Smooth muscle cell (in vitro differentiated cells): ENCODE data around the gene CR2. TPM values are rescaled to one million over a fixed set of nuclear protein-coding genes. Genes with fewer than 3 reads are reported as not detected.

ENCODE experiments used
- DNase-seq: peaks from one replicate; lab custom pipeline; 2025; ENCODE audit not compliant: unreplicated experiment; lab: John Stamatoyannopoulos, UW
- H2AFZ ChIP-seq: fragments of 200-600 bp; sonication (generic); 2 replicates; pipeline ENCODE4 v1.6.0; 2016; ENCODE audit warnings: antibody characterized with exemption, low read depth, mild to moderate bottlenecking
- H3F3A ChIP-seq: fragments of 200-600 bp; sonication (generic); 2 replicates; pipeline ENCODE4 v1.6.0; 2017; ENCODE audit warnings: antibody characterized with exemption, low read depth
- H3K27ac ChIP-seq: fragments of 200-600 bp; sonication (generic); 2 replicates; pipeline ENCODE4 v1.5.1; 2016; ENCODE audit warnings: low read depth, mild to moderate bottlenecking
- H3K27me3 ChIP-seq: fragments of 200-600 bp; sonication (generic); 2 replicates; pipeline ENCODE4 v1.6.1; 2016; ENCODE audit warnings: low read depth, mild to moderate bottlenecking
- H3K36me3 ChIP-seq: fragments of 200-600 bp; sonication (generic); 2 replicates; pipeline ENCODE4 v1.5.1; 2016; ENCODE audit warnings: low read depth
- H3K4me1 ChIP-seq: fragments of 200-600 bp; sonication (generic); 2 replicates; pipeline ENCODE4 v1.5.1; 2016; ENCODE audit warnings: low read depth
- H3K4me2 ChIP-seq: fragments of 200-600 bp; sonication (generic); 2 replicates; pipeline ENCODE4 v1.6.0; 2016; ENCODE audit warnings: mild to moderate bottlenecking
- H3K4me3 ChIP-seq: fragments of 200-600 bp; sonication (generic); 2 replicates; pipeline ENCODE4 v1.5.1; 2016; ENCODE audit warnings: mild to moderate bottlenecking
- H3K79me2 ChIP-seq: fragments of 200-600 bp; sonication (generic); 2 replicates; pipeline ENCODE4 v1.6.0; 2016; ENCODE audit warnings: low read depth, mild to moderate bottlenecking
- H3K9ac ChIP-seq: fragments of 200-600 bp; sonication (generic); 2 replicates; pipeline ENCODE4 v1.6.0; 2016; ENCODE audit warnings: low read depth
- H3K9me3 ChIP-seq: fragments of 200-600 bp; sonication (generic); replicated peaks from 2 replicates; pipeline ENCODE4 v1.5.1; 2016; ENCODE audit warnings: low read depth
- H4K20me1 ChIP-seq: fragments of 200-600 bp; sonication (generic); 2 replicates; pipeline ENCODE4 v1.6.0; 2016; ENCODE audit warnings: low read depth
- CTCF ChIP-seq: fragments of 200-600 bp; sonication (generic); IDR thresholded peaks from 2 replicates; pipeline ENCODE4 v1.5.1; 2017; ENCODE audit warnings: borderline replicate concordance, mild to moderate bottlenecking, antibody characterized with exemption; ENCODE audit not compliant: insufficient read depth, poor library complexity, severe bottlenecking
- WGBS: methylation state at CpG from one replicate; pipeline ENCODE4 v1.1.7; 2016; ENCODE audit warnings: low lambda C conversion rate; 5-methylcytosine and 5-hydroxymethylcytosine counted together
- polyA plus RNA-seq: library from polyadenylated mRNA; unstranded; fragments of >200 nt; fragmentation: Nextera tagmentation; extraction: Ambion mirVana; gene quantifications from 2 replicates; pipeline ENCODE4 v1.2.1, GENCODE V29; 2016
- total RNA-seq: library from RNA; depleted of rRNA; stranded (reverse); fragments of >200 nt; gene quantifications from 2 replicates; pipeline ENCODE4 v1.2.3, GENCODE V29; 2014

CR2 gene
- total and polyA plus RNA-seq, 2 experiments from 2014 or later, result not detected

DNA sequence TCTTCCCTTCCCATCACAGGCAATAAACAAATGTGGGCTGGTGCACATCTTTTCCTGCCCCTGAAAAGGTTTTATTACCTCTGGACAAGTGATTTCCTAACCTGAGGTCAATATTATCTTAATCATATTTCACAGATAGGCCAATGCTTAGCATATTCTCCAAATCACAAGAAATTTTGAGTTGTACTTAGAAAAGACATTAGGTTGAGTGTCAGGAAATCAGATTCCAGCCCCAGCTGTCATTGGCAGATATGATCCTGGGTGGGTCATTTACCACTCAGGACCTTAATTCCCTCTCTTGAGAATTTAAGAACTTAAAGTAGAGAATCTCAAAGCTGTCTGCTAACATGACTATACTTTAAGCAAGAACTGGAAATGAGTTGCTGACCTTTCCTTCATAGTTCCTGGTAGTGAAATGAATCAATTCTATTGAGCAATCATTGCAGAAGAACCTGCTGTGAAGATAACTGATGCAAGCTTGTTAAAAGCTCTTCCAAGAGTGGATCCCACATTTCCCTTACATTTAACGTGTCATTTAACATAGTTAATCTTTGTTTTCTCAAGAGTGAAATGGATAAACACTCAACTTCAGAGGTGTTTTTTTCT, 46.4 kb upstream of the CR2 start:
- Histone ChIP-seq H3F3A (no peaks in the 10 kb centered on the region), H3K4me1 (no peaks in the 10 kb centered on the region), H3K4me2 (no peak overlapping the region), H3K4me3 (no peak overlapping the region), H3K27me3 (peaks cover 8% of the 10 kb centered on the region), H3K9me3 (no peaks in the 10 kb centered on the region), H4K20me1 (no peaks in the 10 kb centered on the region), H2AFZ (no peak overlapping the region), H3K79me2 (no peaks in the 10 kb centered on the region), H3K9ac (no peak overlapping the region), H3K27ac (no peak overlapping the region), H3K36me3 (no peaks in the 10 kb centered on the region)
- 34% methylated on average over 1 of the region's 1 CpG for WGBS
- no peak for TF ChIP-seq CTCF
- no peak for DNase-seq

DNA sequence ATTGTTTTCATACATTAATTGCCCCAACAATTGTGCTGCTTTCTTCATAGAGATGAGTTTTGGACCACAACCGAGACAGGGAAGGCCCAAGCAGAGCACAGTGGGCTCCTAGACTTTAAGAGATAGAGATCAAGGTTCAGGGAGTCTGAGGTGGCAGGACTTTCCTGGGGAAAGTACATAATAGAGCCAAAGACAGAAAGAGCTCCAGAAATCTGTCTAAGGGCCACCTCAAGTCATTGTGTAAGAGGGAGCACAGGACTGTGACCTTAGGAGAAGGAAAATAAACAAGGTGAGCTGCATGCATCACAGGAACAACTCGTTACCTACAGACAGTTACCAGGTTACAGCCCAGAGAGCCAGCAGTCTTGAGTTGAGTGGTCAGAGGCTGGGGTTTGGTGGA, 41.3 kb upstream of the CR2 start:
- no peaks in the 10 kb centered on the region for H3K79me2 ChIP-seq
- no peak overlapping the region for H3K27ac ChIP-seq
- DNase-seq, result no peak
- no peaks in the 10 kb centered on the region for H3K36me3 ChIP-seq
- no peak overlapping the region for H3K4me2 ChIP-seq
- H2AFZ ChIP-seq, result no peak overlapping the region
- TF ChIP-seq CTCF, result no peak
- peaks cover 19% of the 10 kb centered on the region for H3K27me3 ChIP-seq
- no peak overlapping the region for H3K9ac ChIP-seq
- no peaks in the 10 kb centered on the region for H3F3A ChIP-seq
- no peaks in the 10 kb centered on the region for H4K20me1 ChIP-seq
- no peaks in the 10 kb centered on the region for H3K9me3 ChIP-seq
- no peaks in the 10 kb centered on the region for H3K4me1 ChIP-seq
- H3K4me3 ChIP-seq, result no peak overlapping the region
- WGBS, result 93% methylated on average over 2 of the region's 2 CpGs

DNA sequence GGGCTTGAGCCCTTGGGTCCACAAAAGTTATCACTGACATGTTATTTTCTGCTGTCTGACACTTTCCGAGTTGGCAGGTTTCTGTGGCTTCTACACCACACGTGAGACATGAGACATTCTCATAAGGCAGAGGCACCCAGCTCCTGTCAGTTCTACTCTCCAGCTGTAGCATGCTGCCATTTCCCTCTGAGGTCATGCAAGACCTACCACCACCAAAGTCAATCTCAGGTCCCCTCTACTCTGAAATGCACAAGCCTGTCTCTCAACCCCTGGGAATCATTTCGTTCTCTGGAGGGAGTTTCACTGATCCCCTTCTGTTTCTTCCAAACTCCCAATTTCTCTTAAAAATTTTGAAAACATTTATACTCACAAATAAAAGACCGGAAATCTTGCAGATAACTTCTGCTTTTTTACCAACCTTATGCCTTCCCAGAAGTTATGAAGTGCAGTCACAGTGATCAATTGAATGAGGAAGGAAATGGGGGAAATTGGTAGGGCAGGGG, 39.5 kb upstream of the CR2 start:
- WGBS, result 90% methylated on average over 4 of the region's 4 CpGs
- Histone ChIP-seq H4K20me1 (no peaks in the 10 kb centered on the region), H3K9me3 (no peaks in the 10 kb centered on the region), H3F3A (no peaks in the 10 kb centered on the region), H3K36me3 (no peaks in the 10 kb centered on the region), H3K9ac (no peak overlapping the region), H3K4me3 (no peak overlapping the region), H3K27me3 (peaks cover 16% of the 10 kb centered on the region), H3K4me1 (no peaks in the 10 kb centered on the region), H2AFZ (no peak overlapping the region), H3K4me2 (no peak overlapping the region), H3K79me2 (no peaks in the 10 kb centered on the region), H3K27ac (no peak overlapping the region)
- DNase-seq, result no peak
- no peak for TF ChIP-seq CTCF

- no peaks in the 10 kb centered on the region for H3K4me1 ChIP-seq
- H3K27ac ChIP-seq, result no peak overlapping the region
- TF ChIP-seq CTCF, result no peak
- no peaks in the 10 kb centered on the region for H3K36me3 ChIP-seq
- H3K4me3 ChIP-seq, result no peak overlapping the region
- peaks cover 16% of the 10 kb centered on the region for H3K27me3 ChIP-seq
- H3F3A ChIP-seq, result no peaks in the 10 kb centered on the region
- 97% methylated on average over 1 of the region's 1 CpG for WGBS
- H2AFZ ChIP-seq, result no peak overlapping the region
- H3K4me2 ChIP-seq, result no peak overlapping the region
- H3K79me2 ChIP-seq, result no peaks in the 10 kb centered on the region
- no peaks in the 10 kb centered on the region for H4K20me1 ChIP-seq
- no peak for DNase-seq
- H3K9me3 ChIP-seq, result no peaks in the 10 kb centered on the region
- H3K9ac ChIP-seq, result no peak overlapping the region
Measured at GRCh38 chr1:207417076-207417475, 37.1 kb upstream of the CR2 start.
